HL-60/S4 treated with phorbol 12-myristate 13-acetate at 8.2 ng/mL for 4 days and 3 days (cell line): Measurements from ENCODE around the gene NTM.

ENCODE experiments used
- in situ Hi-C: fragments of 300-500 bp; cut with MboI; formaldehyde crosslinking; loops from 2 replicates; pipeline ENCODE4 v1.15.0; 2022; ENCODE audit warnings: low sequenced_read_pairs

The NTM gene

GRCh38 chr11:131458421-131458820 lies 88.0 kb downstream of the NTM start:
- in situ Hi-C loops: no loop called here

- in situ Hi-C loops: no loop called here
Measured at GRCh38 chr11:131460931-131461330, 90.5 kb downstream of the NTM start.

- in situ Hi-C loops: no loop called here
Measured at GRCh38 chr11:131462622-131463021, 92.2 kb downstream of the NTM start.

- in situ Hi-C loops: no loop called here
Measured at GRCh38 chr11:131463162-131463561, 92.7 kb downstream of the NTM start.

- in situ Hi-C loops: no loop called here
Measured at GRCh38 chr11:131463649-131464425, 93.4 kb downstream of the NTM start.

GRCh38 chr11:131464461-131464860 lies 94.0 kb downstream of the NTM start:
- in situ Hi-C loops: no loop called here

GRCh38 chr11:131465039-131465438 lies 94.6 kb downstream of the NTM start:
- in situ Hi-C loops: no loop called here

- in situ Hi-C loops: no loop called here
Measured at GRCh38 chr11:131465746-131466145, 95.3 kb downstream of the NTM start.

GRCh38 chr11:131467645-131468394 lies 97.4 kb downstream of the NTM start:
- in situ Hi-C loops: no loop called here

- in situ Hi-C loops: no loop called here
Measured at GRCh38 chr11:131468565-131468964, 98.2 kb downstream of the NTM start.

GRCh38 chr11:131470216-131470925 lies 100.0 kb downstream of the NTM start:
- in situ Hi-C loops: no loop called here

- in situ Hi-C loops: no loop called here
Measured at GRCh38 chr11:131471976-131472375, 101.6 kb downstream of the NTM start.

- in situ Hi-C loops: no loop called here
Measured at GRCh38 chr11:131474947-131475346, 104.5 kb downstream of the NTM start.

GRCh38 chr11:131476266-131476665 lies 105.9 kb downstream of the NTM start:
- in situ Hi-C loops: no loop called here

- in situ Hi-C loops: no loop called here
Measured at GRCh38 chr11:131478341-131478740, 107.9 kb downstream of the NTM start.

GRCh38 chr11:131481303-131481702 lies 110.9 kb downstream of the NTM start:
- in situ Hi-C loops: no loop called here

GRCh38 chr11:131481971-131482370 lies 111.6 kb downstream of the NTM start:
- in situ Hi-C loops: no loop called here

GRCh38 chr11:131483453-131483852 lies 113.0 kb downstream of the NTM start:
- in situ Hi-C loops: no loop called here

- in situ Hi-C loops: no loop called here
Measured at GRCh38 chr11:131483877-131484276, 113.5 kb downstream of the NTM start.

- in situ Hi-C loops: no loop called here
Measured at GRCh38 chr11:131486100-131486499, 115.7 kb downstream of the NTM start.

- in situ Hi-C loops: no loop called here
Measured at GRCh38 chr11:131486937-131487635, 116.7 kb downstream of the NTM start.
